DOHH2 (cell line): ENCODE measurements around the gene MEIS2.

ENCODE experiments used
- H3F3A ChIP-seq: fragments of 200-600 bp; sonication (generic), shearing (Covaris generic); 2 replicates; pipeline ENCODE4 v1.6.0; 2016; ENCODE audit warnings: antibody characterized with exemption, mild to moderate bottlenecking; ENCODE audit not compliant: control insufficient read depth, insufficient read depth
- H3K27ac ChIP-seq: fragments of 200-600 bp; sonication (generic); 2 replicates; pipeline ENCODE4 v1.5.1; 2014; ENCODE audit warnings: low read depth, mild to moderate bottlenecking, low read length, moderate library complexity
- H3K27me3 ChIP-seq: fragments of 200-600 bp; sonication (generic); 2 replicates; pipeline ENCODE4 v1.6.1; 2014; ENCODE audit warnings: mild to moderate bottlenecking, low read length, mixed read lengths; ENCODE audit not compliant: control insufficient read depth
- H3K36me3 ChIP-seq: fragments of 200-600 bp; sonication (generic); 2 replicates; pipeline ENCODE4 v1.6.1; 2014; ENCODE audit warnings: mild to moderate bottlenecking, low read length, moderate library complexity, mixed read lengths; ENCODE audit not compliant: control insufficient read depth
- H3K4me1 ChIP-seq: fragments of 200-600 bp; sonication (generic); 2 replicates; pipeline ENCODE4 v1.6.1; 2014; ENCODE audit warnings: mild to moderate bottlenecking, low read length, mixed read lengths; ENCODE audit not compliant: control insufficient read depth
- H3K4me2 ChIP-seq: fragments of 200-600 bp; sonication (generic); 2 replicates; pipeline ENCODE4 v1.6.0; 2014; ENCODE audit warnings: mild to moderate bottlenecking, low read length, moderate library complexity
- H3K4me3 ChIP-seq: fragments of 200-600 bp; sonication (generic); 2 replicates; pipeline ENCODE4 v1.5.1; 2014; ENCODE audit warnings: mild to moderate bottlenecking, low read length, mixed read lengths
- H3K79me2 ChIP-seq: fragments of 200-600 bp; sonication (generic); 2 replicates; pipeline ENCODE4 v1.6.1; 2014; ENCODE audit warnings: mild to moderate bottlenecking, low read length, mixed read lengths; ENCODE audit not compliant: control insufficient read depth
- H3K9me2 ChIP-seq: fragments of 200-600 bp; sonication (generic); replicated peaks from 2 replicates; pipeline ENCODE4 v1.6.1; 2014; ENCODE audit warnings: mild to moderate bottlenecking, low read length, mixed read lengths; ENCODE audit not compliant: control insufficient read depth
- H3K9me3 ChIP-seq: fragments of 200-600 bp; sonication (generic); 2 replicates; pipeline ENCODE4 v1.6.1; 2014; ENCODE audit warnings: antibody characterized with exemption, low read length, mixed read lengths; ENCODE audit not compliant: control insufficient read depth, insufficient read depth
- H4K20me1 ChIP-seq: fragments of 200-600 bp; sonication (generic); 2 replicates; pipeline ENCODE4 v1.6.0; 2014; ENCODE audit warnings: low read depth, mild to moderate bottlenecking, antibody characterized with exemption, low read length, moderate library complexity; ENCODE audit not compliant: control insufficient read depth, insufficient read depth
- CTCF ChIP-seq: fragments of 200-600 bp; sonication (generic); IDR thresholded peaks from one replicate; pipeline ENCODE4 v1.5.1; 2014; ENCODE audit warnings: antibody characterized with exemption, mild to moderate bottlenecking, low read depth, low read length; ENCODE audit not compliant: poor library complexity, severe bottlenecking
- EZH2phosphoT487 ChIP-seq: fragments of 200-600 bp; sonication (generic); IDR thresholded peaks from 2 replicates; pipeline ENCODE4 v1.6.1; 2017; ENCODE audit warnings: borderline replicate concordance, mild to moderate bottlenecking, antibody characterized with exemption, low read length, moderate library complexity, mixed read lengths

MEIS2 gene

GRCh38 chr15:36933255-36933990 is 166.9 kb downstream of the MEIS2 start:
- Histone ChIP-seq H3K4me3 (no peak overlapping the region), H3K9me3 (no peaks in the 10 kb centered on the region), H3K9me2 (no peaks in the 10 kb centered on the region), H3K27me3 (no peaks in the 10 kb centered on the region), H3K4me2 (no peak overlapping the region), H3K4me1 (no peaks in the 10 kb centered on the region), H3K36me3 (peaks cover 10% of the 10 kb centered on the region), H3K79me2 (no peaks in the 10 kb centered on the region), H3K27ac (no peak overlapping the region), H3F3A (no peaks in the 10 kb centered on the region), H4K20me1 (no peaks in the 10 kb centered on the region)
- TF ChIP-seq EZH2phosphoT487: no peak
- TF ChIP-seq CTCF: no peak

GRCh38 chr15:36932070-36932469 is 168.3 kb downstream of the MEIS2 start:
- Histone ChIP-seq H3F3A (no peaks in the 10 kb centered on the region), H3K9me2 (no peaks in the 10 kb centered on the region), H3K27me3 (no peaks in the 10 kb centered on the region), H3K36me3 (peaks cover 10% of the 10 kb centered on the region), H3K27ac (no peak overlapping the region), H4K20me1 (no peaks in the 10 kb centered on the region), H3K4me1 (no peaks in the 10 kb centered on the region), H3K4me2 (no peak overlapping the region), H3K79me2 (no peaks in the 10 kb centered on the region), H3K9me3 (no peaks in the 10 kb centered on the region), H3K4me3 (no peak overlapping the region)
- TF ChIP-seq EZH2phosphoT487: no peak
- no peak for TF ChIP-seq CTCF

GRCh38 chr15:36931434-36931833 is 168.9 kb downstream of the MEIS2 start:
- Histone ChIP-seq H4K20me1 (no peaks in the 10 kb centered on the region), H3K27ac (no peak overlapping the region), H3K9me3 (no peaks in the 10 kb centered on the region), H3F3A (no peaks in the 10 kb centered on the region), H3K4me3 (no peak overlapping the region), H3K4me2 (no peak overlapping the region), H3K27me3 (no peaks in the 10 kb centered on the region), H3K79me2 (no peaks in the 10 kb centered on the region), H3K36me3 (peaks cover 10% of the 10 kb centered on the region), H3K4me1 (no peaks in the 10 kb centered on the region), H3K9me2 (no peaks in the 10 kb centered on the region)
- TF ChIP-seq EZH2phosphoT487: no peak
- TF ChIP-seq CTCF: no peak
